ENCODE results near the gene PLAAT5.
"Not testable (repeated sequence)": the region's sequence is repeated elsewhere in the genome, so short reads cannot be mapped to it uniquely, and the experiment has no call there.

Gene PLAAT5, protein sequence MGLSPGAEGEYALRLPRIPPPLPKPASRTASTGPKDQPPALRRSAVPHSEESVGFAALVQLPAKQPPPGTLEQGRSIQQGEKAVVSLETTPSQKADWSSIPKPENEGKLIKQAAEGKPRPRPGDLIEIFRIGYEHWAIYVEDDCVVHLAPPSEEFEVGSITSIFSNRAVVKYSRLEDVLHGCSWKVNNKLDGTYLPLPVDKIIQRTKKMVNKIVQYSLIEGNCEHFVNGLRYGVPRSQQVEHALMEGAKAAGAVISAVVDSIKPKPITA
- 0.67 to 1.0 reads per million in 2 donors for total RNA-seq

DNA sequence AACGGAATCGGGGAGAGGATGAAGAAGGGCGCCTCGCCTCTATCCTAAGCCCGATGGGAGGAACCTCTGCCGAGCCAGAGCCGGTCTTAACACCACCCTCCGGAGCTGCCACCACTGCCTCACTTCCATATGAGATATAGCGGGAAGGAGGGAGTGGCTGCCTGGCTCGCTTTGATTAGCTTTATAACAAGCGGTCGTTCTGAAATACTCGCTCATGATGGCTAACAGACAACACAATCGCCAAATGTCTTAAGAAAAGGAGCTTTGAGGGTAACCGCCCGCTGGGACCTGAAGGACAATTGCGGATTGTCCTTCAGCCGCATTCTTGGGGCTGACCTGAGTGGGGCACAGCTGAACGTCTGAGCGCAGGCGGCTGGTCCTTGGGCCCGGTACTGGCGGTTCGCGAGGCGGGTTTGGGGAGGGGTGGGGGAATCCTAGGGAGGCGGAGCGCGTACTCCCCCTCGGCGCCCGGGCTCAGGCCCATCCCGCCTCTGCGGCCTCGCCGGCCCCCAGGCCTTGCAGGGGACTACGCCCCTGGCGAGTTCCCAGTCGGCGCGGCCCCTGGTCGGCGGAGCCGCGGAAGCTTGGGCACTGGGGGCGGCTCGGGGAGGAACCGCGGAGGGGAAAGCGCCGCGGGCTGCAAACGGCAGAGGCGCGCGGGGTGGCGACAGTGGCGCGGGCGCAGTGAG lies at the start of gene PLAAT5:
PLAAT5 (minus strand) TSS at position 617 of the 689 bp plus-strand sequence; CDS start at position 484, 133 bp downstream.
- no peak for DNase-seq

DNA sequence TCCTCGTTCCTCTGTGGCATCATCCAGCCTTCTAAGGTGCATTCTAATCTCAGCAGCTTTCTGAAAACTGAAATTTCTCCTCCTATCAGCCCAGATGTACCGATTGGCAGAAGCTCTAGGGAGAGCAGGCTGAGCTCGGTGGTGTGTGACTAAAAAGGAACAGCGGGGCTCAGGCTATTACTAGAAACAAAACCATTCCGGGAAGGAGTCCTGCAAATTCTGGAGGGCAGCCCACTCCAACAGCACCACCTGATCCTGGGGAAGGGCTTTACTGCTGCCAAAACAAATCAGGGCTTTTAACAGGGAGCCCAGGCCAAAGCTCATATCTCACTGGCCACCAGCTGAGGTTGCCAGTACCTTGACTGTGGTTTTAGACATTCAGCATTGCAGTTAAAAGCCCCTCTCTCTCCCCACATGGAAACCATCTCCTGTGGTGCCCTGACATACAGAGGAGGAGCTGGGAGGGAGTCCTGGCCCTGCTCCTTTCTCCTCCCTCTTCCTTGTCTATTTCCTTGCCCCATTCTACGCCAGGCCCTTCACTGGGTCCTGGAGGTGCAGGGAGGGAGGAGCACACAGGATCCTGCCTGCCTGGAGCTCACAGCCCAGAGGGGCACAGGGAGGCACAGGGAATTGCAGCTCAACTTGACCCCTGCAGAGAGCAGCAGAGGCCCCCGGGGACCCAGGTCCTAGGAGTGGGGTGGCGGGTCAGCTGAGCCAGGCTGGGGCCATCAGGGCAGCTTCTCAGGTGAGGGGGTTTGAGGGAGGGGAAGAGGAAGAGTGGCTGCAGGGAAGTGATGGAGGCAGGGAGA lies 46.5 kb upstream of the PLAAT5 start:
- DNase-seq, result no peak

DNA sequence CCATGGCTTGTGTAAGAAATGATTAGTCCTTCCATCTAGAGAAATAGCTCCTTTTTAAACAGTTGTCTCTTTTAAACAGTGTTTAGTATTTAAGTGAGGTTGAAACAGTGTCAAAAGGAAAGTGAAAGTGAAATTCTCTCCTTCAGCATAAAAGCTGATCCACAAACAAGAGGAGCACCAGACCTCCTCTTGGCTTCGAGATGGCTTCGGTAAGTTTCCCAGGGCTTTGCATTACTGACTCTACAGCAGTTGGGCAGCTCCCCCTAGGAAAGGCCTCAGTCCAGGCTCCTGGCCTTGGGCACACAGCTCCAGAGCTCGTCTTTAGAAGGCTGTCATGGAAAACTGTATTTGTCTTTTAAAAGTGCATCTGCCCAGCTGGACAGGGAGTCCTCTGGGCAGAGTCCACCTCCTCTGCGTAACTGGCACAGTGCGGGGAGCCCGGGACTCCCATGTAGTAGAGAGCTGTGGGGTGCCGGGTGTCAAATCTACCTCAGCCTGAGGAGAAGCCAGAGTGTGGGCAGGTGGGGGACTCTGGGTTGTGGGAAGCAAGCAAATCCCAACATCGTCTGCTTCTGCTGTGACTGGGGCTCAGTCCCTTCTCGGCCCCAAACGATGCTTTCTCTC lies 45.8 kb upstream of the PLAAT5 start, which contains the start of gene PLAAT4:
PLAAT4 (plus strand) TSS at position 140 of the 624 bp plus-strand sequence; CDS start at position 201, 61 bp downstream.
- DNase-seq, result no peak

DNA sequence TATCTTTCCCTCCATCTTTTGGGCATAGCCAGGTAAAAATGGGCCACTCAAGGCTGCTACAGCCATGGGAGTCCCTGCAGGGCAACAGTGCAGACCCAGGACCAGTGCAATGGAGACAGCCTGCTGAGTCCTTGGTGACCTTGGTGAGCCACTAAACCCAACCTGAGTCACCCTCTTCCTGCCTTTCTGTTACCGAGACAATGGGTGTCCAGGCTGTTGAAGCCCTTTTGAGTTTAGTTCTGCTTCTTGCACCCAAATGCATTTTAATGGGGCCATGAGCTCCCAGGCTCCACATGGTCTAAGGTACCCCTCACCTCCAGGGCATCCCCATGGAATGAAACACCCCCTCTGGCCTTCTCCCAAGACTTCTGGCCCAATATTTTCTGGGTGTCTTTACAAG lies 44.8 kb upstream of the PLAAT5 start:
- DNase-seq, result no peak

DNA sequence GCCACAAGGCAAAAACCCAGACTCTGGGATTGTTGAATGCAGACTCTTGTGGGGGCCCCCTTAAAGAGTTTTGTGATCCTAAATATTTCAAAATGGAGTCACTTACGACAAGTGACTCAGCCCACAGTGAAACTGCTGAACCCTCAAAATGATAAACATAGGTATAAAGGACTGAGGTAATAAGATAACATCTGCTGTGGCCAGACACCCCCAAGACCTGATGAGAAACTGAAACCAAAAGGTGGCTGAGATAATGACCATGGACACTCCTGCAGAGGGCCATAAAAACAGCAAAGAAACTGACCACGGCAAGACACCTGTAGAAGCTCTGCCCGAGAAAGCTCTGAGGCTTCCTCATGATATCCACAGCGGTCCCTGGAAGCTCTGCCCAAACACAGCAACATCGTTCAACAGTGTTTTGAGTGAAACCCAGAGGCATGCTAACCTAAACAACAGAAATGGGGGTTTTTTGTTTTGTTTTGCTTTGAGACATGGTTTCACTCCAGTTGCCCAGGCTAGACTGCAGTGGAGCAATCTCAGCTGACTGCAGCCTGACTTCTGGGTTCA lies 44.0 kb upstream of the PLAAT5 start:
- DNase-seq, result no peak

DNA sequence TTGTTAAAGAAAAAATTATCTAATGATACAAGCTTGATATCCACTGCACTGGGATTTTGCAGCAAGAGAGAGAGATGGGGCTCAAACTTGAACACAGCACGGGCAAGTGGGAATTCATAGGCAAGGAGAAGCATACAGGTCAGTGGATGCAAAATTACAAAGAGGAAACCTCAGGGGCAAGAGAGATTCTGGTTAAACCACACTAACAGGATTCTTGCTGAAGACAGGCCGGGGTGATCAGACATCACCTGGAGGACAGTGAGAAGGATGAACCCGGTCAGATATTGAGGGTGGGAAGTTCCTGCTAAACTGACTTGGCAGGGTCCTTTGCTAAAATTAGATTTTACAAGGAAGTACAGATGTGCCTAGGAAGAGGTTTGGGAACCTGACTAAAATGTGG lies 43.1 kb upstream of the PLAAT5 start:
- no peak for DNase-seq

DNA sequence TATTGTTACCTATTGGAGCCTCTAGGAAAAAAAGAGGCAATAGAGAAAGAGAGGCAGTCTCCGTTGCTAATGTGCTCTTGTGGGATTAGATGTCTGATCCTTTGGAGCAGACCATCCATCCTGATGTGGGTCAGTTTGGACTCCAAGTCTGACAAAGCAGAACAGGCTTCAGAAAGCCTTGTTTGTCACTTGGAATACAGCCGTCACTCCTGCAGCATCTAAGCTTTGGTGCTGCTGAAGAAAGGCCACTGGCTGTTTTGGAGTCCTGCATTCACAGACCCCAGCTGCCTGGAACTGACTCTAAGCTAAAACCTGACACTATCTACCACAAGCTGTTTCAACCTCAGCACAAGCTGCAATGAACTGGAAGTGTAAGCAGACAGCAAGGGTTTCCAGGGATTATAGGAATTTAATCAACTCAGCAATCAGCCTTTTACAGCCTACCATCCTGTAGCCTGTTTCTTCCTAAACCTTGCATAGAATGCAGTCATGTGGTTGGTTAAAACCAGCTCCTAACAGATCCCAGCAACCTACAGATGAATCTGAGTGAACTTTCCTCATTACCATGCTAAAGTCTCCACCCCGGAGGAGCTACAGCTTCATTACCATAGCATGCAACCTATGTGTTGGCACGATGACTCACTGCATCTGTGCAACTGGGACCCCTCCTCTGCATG lies 42.0 kb upstream of the PLAAT5 start:
- DNase-seq, result no peak

DNA sequence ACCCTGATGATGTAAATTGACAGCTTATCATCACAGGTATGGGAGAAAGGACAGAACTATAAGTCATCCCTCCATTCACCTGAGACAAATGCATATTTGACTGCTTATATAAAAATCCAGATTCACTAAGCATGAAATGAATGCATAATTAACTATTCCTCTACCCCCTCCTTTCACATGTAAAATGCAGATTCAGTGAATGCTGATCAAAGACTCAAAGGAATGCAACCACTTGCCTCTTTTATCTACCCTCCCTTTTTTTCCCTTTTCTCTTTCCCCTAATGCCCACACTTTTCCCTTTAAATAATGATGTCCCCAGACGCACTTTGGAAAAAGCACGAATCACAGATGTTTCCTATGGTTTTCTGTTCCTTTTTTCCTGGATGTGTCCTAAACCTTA lies 41.1 kb upstream of the PLAAT5 start:
- DNase-seq, result no peak

DNA sequence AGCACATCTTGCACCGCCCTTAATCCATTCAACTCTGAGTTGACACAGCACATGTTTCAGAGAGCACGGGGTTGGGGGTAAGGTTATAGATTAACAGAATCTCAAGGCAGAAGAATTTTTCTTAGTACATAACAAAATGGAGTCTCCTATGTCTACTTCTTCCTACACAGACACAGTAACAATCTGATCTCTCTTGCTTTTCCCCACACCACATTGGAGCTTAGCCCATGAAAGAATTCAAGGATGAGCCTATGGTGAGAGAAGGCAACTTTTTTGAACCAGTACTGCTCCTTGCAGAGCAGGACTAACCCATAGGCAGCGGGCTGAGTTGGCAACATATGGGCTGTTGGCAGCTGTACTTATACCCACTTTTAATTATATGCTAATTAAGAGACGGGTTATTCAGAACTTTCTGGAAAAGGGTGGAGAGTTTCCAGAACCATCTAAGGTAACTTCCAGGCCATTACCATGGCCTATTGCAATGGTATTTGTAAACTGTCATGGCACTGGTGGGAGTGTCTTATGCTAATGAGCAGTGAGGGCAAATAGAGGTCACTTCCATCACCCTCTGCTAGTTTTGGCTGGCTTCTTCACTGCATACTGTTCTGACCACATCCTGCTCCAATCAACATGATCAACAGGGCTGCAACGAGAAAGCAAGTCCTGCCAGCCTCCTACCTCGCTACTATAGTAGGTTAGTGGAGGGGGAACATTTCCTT lies 40.3 kb upstream of the PLAAT5 start:
- not testable (repeated sequence) for DNase-seq

DNA sequence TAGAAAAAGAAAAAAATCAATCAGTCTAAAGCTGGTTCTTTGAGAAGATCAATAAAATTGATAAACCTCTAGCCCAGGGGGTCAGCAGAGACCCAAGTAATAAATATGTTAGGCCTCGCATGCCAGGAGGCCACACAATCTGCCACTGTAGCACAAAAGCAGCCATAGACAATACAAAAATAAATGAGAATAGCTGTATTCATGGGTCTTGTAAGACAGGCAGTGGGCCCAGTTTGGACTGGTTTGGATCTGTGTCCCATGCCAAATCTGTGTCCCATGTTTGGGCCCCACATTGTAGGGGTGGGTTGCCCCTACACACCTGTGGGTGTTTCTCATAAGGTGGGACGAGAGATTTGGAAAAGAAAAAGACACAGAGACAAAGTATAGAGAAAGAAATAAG lies 39.1 kb upstream of the PLAAT5 start:
- DNase-seq, result no peak

DNA sequence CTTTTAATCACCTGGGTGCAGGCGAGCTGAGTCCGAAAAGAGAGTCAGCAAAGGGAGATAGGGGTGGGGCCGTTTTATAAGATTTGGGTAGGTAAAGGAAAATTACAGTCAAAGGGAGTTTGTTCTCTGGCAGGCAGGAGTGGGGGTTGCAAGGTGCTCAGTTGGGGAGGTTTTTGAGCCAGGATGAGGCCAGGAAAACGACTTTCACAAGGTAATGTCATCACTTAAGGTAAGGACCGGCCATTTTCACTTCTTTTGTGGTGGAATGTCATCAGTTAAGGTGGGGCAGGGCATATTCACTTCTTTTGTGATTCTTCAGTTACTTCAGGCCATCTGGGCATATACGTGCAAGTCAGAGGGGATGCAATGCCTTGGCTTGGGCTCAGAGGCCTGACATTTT lies 38.4 kb upstream of the PLAAT5 start:
- DNase-seq, result not testable (repeated sequence)

DNA sequence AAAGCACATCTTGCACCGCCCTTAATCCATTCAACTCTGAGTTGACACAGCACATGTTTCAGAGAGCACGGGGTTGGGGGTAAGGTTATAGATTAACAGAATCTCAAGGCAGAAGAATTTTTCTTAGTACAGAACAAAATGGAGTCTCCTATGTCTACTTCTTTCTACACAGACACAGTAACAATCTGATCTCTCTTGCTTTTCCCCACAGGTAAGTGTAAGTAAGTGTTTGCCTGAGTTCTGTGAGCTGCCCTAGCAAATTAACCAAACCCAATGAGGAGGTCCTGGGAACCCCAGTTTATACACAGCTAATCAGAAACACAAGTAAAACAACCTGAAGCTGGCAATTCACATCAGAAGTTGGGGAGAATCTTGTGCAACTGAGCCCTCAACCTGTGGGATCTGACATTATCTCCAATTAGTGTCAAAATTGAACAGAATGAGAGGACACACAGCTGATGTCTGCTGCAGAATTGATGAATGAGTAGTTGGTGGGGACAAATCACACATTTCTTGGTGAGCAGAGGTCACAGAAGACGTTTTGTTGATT lies 37.8 kb upstream of the PLAAT5 start:
- not testable (repeated sequence) for DNase-seq

DNA sequence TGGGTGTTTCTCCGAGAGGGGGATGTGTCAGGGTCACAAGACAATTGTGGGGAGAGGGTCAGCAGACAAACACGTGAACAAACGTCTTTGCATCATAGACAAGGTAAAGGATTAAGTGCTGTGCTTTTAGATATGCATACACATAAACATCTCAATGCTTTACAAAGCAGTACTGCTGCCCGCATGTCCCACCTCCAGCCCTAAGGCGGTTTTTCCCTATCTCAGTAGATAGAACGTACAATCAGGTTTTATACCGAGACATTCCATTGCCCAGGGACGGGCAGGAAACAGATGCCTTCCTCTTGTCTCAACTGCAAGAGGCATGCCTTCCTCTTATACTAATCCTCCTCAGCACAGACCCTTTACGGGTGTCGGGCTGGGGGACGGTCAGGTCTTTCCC lies 37.2 kb upstream of the PLAAT5 start:
- not testable (repeated sequence) for DNase-seq

DNA sequence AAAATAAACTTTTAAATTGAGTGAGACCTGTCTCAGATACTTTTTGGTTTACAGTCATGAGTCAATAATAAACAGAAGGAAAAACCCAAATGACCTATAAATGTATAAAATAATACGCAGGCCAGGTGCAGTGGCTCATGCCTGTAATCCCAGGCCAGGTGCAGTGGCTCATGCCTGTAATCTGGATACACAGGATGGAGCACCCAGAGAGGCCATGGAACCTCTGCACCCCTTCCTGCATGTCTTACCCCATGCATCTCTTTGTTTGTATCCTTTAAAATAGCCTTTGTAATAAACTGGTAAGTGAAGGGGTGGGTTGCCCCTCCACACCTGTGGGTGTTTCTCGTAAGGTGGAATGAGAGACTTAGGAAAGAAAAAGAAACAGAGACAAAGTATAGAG lies 36.7 kb upstream of the PLAAT5 start:
- no peak for DNase-seq

DNA sequence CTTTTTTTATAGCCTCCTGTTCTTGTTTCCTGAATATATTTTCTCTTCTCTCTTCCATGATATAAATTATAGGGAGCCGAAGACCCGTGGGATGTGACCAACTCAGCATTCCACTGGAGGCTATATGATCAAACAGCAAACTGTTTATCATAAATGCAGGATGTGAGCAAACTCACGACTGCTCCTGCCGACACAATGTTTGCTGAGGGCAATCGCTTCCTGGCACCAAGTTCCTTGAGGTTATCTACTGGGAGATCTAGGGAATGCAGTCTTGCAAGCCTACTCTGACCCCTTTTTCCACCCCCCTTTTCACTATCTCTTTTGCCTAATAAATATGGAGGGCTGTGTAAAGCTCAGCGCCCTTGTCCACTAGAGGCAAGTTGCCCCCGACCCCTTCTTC lies 32.2 kb upstream of the PLAAT5 start:
- DNase-seq, result no peak

DNA sequence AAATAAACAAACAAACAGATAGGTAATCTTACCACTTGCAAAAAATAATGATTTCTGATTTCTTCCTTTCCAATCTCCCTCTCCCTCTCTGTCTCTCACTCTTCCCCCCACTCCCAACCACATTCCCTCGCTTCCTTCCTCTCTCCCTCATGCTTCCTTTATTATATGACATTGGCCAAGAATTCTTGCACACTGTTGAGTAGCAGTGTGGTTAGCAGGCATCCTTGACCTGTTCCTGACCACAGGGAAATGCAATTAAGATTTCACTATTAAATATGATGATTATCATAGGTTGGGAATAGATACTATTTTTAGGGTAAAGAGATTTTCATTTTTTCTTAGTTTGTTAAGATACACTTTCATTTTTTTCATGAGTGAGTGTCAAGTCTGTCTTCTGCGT lies 30.9 kb upstream of the PLAAT5 start:
- DNase-seq, result no peak

DNA sequence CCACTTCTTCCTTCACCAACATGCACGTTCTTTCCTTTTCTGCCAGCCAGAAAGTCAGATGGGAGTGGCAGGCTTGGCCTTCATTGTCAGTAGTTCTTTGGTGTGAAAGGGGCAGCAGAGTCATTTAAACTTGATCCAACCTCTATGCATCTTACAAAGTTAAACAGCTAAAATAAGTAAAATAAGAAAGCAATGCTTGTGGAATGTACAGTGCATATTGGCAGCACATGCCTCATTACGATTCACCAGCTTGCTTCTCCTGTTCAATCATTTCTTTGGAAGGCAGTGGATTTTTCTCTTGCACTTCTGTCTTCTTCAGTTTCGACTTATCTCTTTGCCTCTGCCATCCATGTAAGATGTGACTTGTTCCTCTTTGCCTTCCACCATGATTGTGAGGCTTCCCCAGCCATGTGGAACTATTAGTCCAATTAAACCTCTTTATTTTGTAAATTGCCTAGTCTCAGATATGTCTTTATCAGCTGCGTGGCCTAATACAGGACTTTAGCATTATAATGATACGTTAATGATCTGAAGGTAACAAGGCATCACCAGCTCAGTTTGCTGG lies 29.7 kb upstream of the PLAAT5 start:
- no peak for DNase-seq

DNA sequence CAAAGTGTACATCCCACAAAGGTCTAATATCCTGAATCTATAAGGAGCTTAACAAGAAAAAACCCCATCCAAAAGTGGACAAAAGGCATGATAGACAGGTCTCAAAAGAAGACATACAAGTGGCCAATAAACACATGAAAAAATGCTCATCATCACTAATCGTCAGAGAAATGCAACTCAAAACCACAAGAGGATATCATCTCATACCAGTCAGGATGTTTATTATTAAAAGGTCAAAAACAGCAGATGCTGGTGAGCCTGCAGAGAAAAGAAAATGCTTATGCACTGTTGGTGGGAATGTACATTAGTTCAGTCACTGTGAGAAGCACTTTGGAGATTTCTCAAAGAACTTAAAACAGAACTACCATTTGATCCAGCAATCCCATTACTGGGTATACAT lies 27.6 kb upstream of the PLAAT5 start:
- no peak for DNase-seq

DNA sequence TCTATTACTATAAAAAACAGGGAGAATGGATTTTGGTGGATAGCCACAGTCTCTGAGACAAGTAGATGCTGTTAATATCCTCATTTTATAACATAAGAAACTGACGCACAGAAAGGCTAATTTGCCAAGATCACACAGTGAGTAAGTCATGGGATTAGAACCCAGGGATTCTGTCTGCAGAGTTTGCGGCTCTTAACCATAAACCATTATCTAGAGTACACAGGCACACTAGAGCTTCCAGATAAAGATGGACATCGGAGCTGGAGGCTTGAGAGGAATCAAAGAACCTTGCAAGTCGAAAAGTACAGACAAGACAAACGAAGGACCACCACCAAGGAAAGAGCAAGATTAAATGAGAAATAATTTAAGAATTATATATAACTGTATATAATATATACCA lies 26.2 kb upstream of the PLAAT5 start:
- DNase-seq, result no peak

DNA sequence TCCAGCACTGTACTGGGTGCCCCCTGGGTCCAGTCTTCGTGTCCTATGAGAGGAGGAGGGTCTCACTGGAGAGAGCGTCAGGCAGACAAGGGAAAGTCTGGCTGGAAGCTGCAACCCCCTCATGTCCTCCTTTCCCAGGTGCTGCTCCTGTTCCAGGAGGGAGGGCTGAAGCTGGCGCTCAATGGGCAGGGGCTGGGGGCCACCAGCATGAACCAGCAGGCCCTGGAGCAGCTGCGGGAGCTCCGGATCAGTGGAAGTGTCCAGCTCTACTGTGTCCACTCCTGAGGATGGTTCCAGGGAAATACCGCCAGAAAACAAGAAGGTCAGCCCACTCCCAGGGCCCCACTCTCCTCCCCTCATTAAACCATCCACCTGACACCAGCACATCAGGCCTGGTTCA lies 25.1 kb upstream of the PLAAT5 start:
- DNase-seq, result no peak

DNA sequence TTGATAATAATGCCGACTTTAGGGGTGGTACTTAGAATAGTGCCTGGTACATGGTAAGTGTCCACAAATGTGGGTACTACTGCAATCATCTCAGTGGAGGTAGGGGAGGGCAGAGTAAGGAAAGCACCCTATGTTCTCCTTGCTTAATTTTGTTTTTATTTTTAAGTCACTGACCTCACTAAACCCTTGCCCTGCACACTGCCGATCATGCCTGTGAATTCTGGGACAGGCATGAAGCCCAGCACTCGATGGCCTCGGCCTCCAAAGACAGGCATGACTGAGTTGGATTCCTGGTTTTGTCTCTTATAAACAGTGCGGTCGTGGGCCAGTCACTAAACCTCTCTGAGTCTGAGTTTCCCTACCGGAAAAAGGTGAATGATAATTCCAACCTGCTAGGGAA lies 21.8 kb upstream of the PLAAT5 start:
- no peak for DNase-seq

All from activated gamma-delta T cell (primary cell).